Endothelial cell of umbilical vein (primary cell): ENCODE measurements around the gene TAS1R3. TPM values are rescaled to one million over a fixed set of nuclear protein-coding genes. Genes with fewer than 3 reads are reported as not detected.

ENCODE experiments used
- BruUV-seq: library from RNA; stranded (reverse); fragments of 400-500 nt; replicated peaks from 2 replicates; lab custom pipeline; 2021; lab: Mats Ljungman, UMichigan
- CTCF ChIA-PET: fragments of 300-600, 350-600 bp; sonication (Branson Sonifier 250); formaldehyde crosslinking; loops from one replicate; lab custom pipeline; 2021; ENCODE audit warnings: antibody characterized with exemption, inconsistent platforms; lab: Charles Lee
- POLR2A ChIA-PET: fragments of 300-600, 350-600 bp; sonication (Branson Sonifier 250); formaldehyde crosslinking; loops from one replicate; lab custom pipeline; 2021; ENCODE audit warnings: antibody characterized with exemption, inconsistent platforms; lab: Charles Lee
- DNase-seq: peaks from one replicate; pipeline ENCODE4 v3.0.0-alpha.2; 2011; ENCODE audit warnings: low read depth, low spot score
- FAIRE-seq: peaks from 2 replicates; lab custom pipeline; 2011; peaks lifted over from hg19 to GRCh38; lab: Jason Lieb, UNC
- H2AFZ ChIP-seq: 2 replicates; pipeline ENCODE4 v1.6.0; 2012; ENCODE audit warnings: low read depth, low read length, control low read depth, inconsistent platforms
- H3K27ac ChIP-seq: 2 replicates; pipeline ENCODE4 v1.5.1; 2011; ENCODE audit warnings: low read depth, mild to moderate bottlenecking, control low read depth, low read length, moderate library complexity; ENCODE audit not compliant: insufficient read depth
- H3K27me3 ChIP-seq, 2 experiments: 2 replicates each; pipeline versions ENCODE4 v1.6.0 to v1.6.1; 2011; ENCODE audit warnings: low read length in 2 of 2, mixed read lengths in 1 of 2; ENCODE audit not compliant: control insufficient read depth in 2 of 2, insufficient read depth in 2 of 2
- H3K36me3 ChIP-seq, 2 experiments: 2 replicates in 1 of 2; 3 replicates in 1 of 2; pipeline ENCODE4 v1.5.1; 2011; ENCODE audit warnings: low read length in 2 of 2, mild to moderate bottlenecking in 1 of 2, moderate library complexity in 1 of 2; ENCODE audit not compliant: control insufficient read depth in 2 of 2, insufficient read depth in 2 of 2; ENCODE audit errors: extremely low read depth in 1 of 2
- H3K4me1 ChIP-seq: 3 replicates; pipeline ENCODE4 v1.5.1; 2011; ENCODE audit warnings: mild to moderate bottlenecking, low read length; ENCODE audit not compliant: control insufficient read depth, insufficient read depth; ENCODE audit errors: extremely low read depth
- H3K4me2 ChIP-seq: 2 replicates; pipeline ENCODE4 v1.6.1; 2011; ENCODE audit warnings: low read length, control low read depth, mixed read lengths; ENCODE audit not compliant: insufficient read depth
- H3K4me3 ChIP-seq, 3 experiments: fragments of 200-600 bp in 1 of 3; sonication (generic), shearing (Covaris generic) in 1 of 3; replicated peaks in 1 of 3; 2 replicates each; pipeline ENCODE4 v1.5.1; 2011 to 2016; ENCODE audit warnings: control low read depth in 3 of 3, low read length in 3 of 3, mild to moderate bottlenecking in 2 of 3, inconsistent platforms in 1 of 3, low read depth in 1 of 3, moderate library complexity in 1 of 3; ENCODE audit not compliant: insufficient read depth in 1 of 3
- H3K79me2 ChIP-seq: 2 replicates; pipeline ENCODE4 v1.6.0; 2012; ENCODE audit warnings: low read length, inconsistent platforms; ENCODE audit not compliant: control insufficient read depth, insufficient read depth
- H3K9ac ChIP-seq: replicated peaks from 2 replicates; pipeline ENCODE3; 2011; ENCODE audit warnings: low read length, control low read depth; ENCODE audit not compliant: insufficient read depth; ENCODE audit errors: extremely low read depth
- H3K9me1 ChIP-seq: replicated peaks from 3 replicates; pipeline ENCODE4 v1.6.0; 2011; ENCODE audit warnings: mild to moderate bottlenecking, low read length; ENCODE audit not compliant: control insufficient read depth, insufficient read depth; ENCODE audit errors: extremely low read depth
- H3K9me3 ChIP-seq: replicated peaks from 2 replicates; pipeline ENCODE4 v1.5.1; 2012; ENCODE audit warnings: low read length, inconsistent platforms; ENCODE audit not compliant: control insufficient read depth, insufficient read depth
- H4K20me1 ChIP-seq: replicated peaks from 2 replicates; pipeline ENCODE3; 2011; ENCODE audit warnings: mild to moderate bottlenecking, low read length; ENCODE audit not compliant: control insufficient read depth, insufficient read depth; ENCODE audit errors: extremely low read depth
- FOS ChIP-seq: IDR thresholded peaks from 2 replicates; pipeline ENCODE4 v1.6.1; 2011; ENCODE audit warnings: mild to moderate bottlenecking, low read length, moderate library complexity, borderline replicate concordance; ENCODE audit not compliant: insufficient read depth
- MYC ChIP-seq: IDR thresholded peaks from one replicate; pipeline ENCODE4 v1.6.1; 2011; ENCODE audit warnings: mild to moderate bottlenecking, low read depth, low read length
- dilution Hi-C: fragments of 300-500 bp; cut with MboI; formaldehyde crosslinking; loops from one replicate; pipeline ENCODE4 v1.15.0; 2019; ENCODE audit warnings: low sequenced_read_pairs; ENCODE audit not compliant: extremely low pct_ligation_motif_present
- intact Hi-C: fragments of 100-400 bp; cut with micrococcal nuclease; formaldehyde crosslinking; loops from one replicate; pipeline ENCODE4 v1.10.0; 2022
- microRNA-seq: library from miRNA; unstranded; fragments of <30 nt; microRNA quantifications from one replicate; pipeline ENCODE4 v1.2.0, GENCODE V29; 2021; ENCODE audit warnings: borderline number of aligned reads, borderline replicate concordance
- polyA plus RNA-seq, 4 experiments: library from polyadenylated mRNA; depleted of rRNA in 3 of 4; stranded (reverse) in 3 of 4; unstranded in 1 of 4; fragments of >200 nt; gene quantifications; 2 replicates each; pipeline versions ENCODE4 v1.2.1 to v1.2.3, GENCODE V29; 2011 to 2012; ENCODE audit warnings: missing spikeins in 1 of 4
- small RNA-seq: library from RNA; depleted of rRNA; stranded (forward); fragments of <200 nt; gene quantifications from one replicate; pipeline ENCODE3, GENCODE V24; 2012; ENCODE audit warnings: low replicate concordance, low read depth; ENCODE audit not compliant: insufficient read depth, insufficient read length
- total RNA-seq: library from RNA; stranded (reverse); gene quantifications from 2 replicates; pipeline ENCODE4 v1.2.3, GENCODE V29; 2021

TAS1R3 gene
- total and polyA plus RNA-seq, 2 donors (not counting 3 experiments of a cell fraction or from before 2014, with no cell fraction given) = 0.26 to 0.38 TPM

- H3K4me1 ChIP-seq = no peaks in the 10 kb centered on the region
- TF ChIP-seq FOS = no peak
- no peak for TF ChIP-seq MYC
- H3K9me3 ChIP-seq = no peaks in the 10 kb centered on the region
- no peak overlapping the region for H3K4me2 ChIP-seq
- no peaks in the 10 kb centered on the region for H3K27me3 ChIP-seq
- DNase-seq (no peak), FAIRE-seq (no peak)
- no TSS peak for BruUV-seq
- H3K79me2 ChIP-seq = peaks cover 3% of the 10 kb centered on the region
- POLR2A ChIA-PET = no interaction called here
- no peaks in the 10 kb centered on the region for H4K20me1 ChIP-seq
- H3K36me3 ChIP-seq = peaks cover 5 to 10% of the 10 kb centered on the region in 2 experiments
- no peak overlapping the region for H2AFZ ChIP-seq
- H3K9ac ChIP-seq = no peak overlapping the region
- intact Hi-C loops (no loop called here), dilution Hi-C loops (no loop called here)
- CTCF ChIA-PET = interaction anchor here (1.4 kb wide), 1 partner anchor 21 kb away, joined by 4 read pairs; no protein-coding TSS in a partner anchor
- H3K9me1 ChIP-seq = no peaks in the 10 kb centered on the region
- H3K27ac ChIP-seq = no peak overlapping the region
- no peak overlapping the region for H3K4me3 ChIP-seq
Measured at GRCh38 chr1:1381294-1381693, 50.2 kb downstream of the TAS1R3 start.

Small RNA genes within 50 kb of the gene (microRNA-seq; reads per million reads assigned to microRNA genes)
- not detected for gene MIR6726
- not detected for gene MIR6727
- not detected for gene MIR6808

Small RNA genes within 50 kb of the gene (small RNA-seq; reads per million reads assigned to genes)
- not detected for gene MIR6726

Other genes starting within 250 kb of the TAS1R3 start
- gene C1orf159, start 215.2 kb upstream of the TAS1R3 start, total RNA-seq = 19.7 and 20.1 TPM in 2 replicates
- gene C1orf159, start 215.2 kb upstream of the TAS1R3 start, polyA plus RNA-seq = 16.1 and 20.1 TPM in 2 replicates
- gene TTLL10, start 157.4 kb upstream of the TAS1R3 start, total RNA-seq = not detected in 2 replicates
- gene TTLL10, start 157.4 kb upstream of the TAS1R3 start, polyA plus RNA-seq = not detected in 2 replicates
- gene TNFRSF18, start 124.7 kb upstream of the TAS1R3 start, total RNA-seq = not detected in 2 replicates
- gene TNFRSF18, start 124.7 kb upstream of the TAS1R3 start, polyA plus RNA-seq = not detected in 2 replicates
- 0.62 and 1.5 TPM in 2 replicates for gene TNFRSF4, start 117.1 kb upstream of the TAS1R3 start, total RNA-seq
- 0.55 and 1.4 TPM in 2 replicates for gene TNFRSF4, start 117.1 kb upstream of the TAS1R3 start, polyA plus RNA-seq
- 171 and 185 TPM in 2 replicates for gene SDF4, start 99.3 kb upstream of the TAS1R3 start, total RNA-seq
- 156 and 175 TPM in 2 replicates for gene SDF4, start 99.3 kb upstream of the TAS1R3 start, polyA plus RNA-seq
- gene B3GALT6, start 99.0 kb upstream of the TAS1R3 start, total RNA-seq = 24.4 and 24.6 TPM in 2 replicates
- 34.1 and 43.3 TPM in 2 replicates for gene B3GALT6, start 99.0 kb upstream of the TAS1R3 start, polyA plus RNA-seq
- 1.9 and 4.1 TPM in 2 replicates for gene C1QTNF12, start 84.6 kb upstream of the TAS1R3 start, total RNA-seq
- 0.67 and 1.0 TPM in 2 replicates for gene C1QTNF12, start 84.6 kb upstream of the TAS1R3 start, polyA plus RNA-seq
- gene UBE2J2, start 57.4 kb upstream of the TAS1R3 start, total RNA-seq = 80.7 and 87.2 TPM in 2 replicates
- gene UBE2J2, start 57.4 kb upstream of the TAS1R3 start, polyA plus RNA-seq = 50.0 and 60.7 TPM in 2 replicates
- gene SCNN1D, start 50.8 kb upstream of the TAS1R3 start, total RNA-seq = 3.0 and 3.3 TPM in 2 replicates
- gene SCNN1D, start 50.8 kb upstream of the TAS1R3 start, polyA plus RNA-seq = 2.3 and 4.0 TPM in 2 replicates
- 39.0 and 43.0 TPM in 2 replicates for gene ACAP3, start 23.4 kb upstream of the TAS1R3 start, total RNA-seq
- 27.8 and 41.3 TPM in 2 replicates for gene ACAP3, start 23.4 kb upstream of the TAS1R3 start, polyA plus RNA-seq
- gene PUSL1, start 22.7 kb upstream of the TAS1R3 start, total RNA-seq = 16.6 and 18.8 TPM in 2 replicates
- 27.3 and 45.9 TPM in 2 replicates for gene PUSL1, start 22.7 kb upstream of the TAS1R3 start, polyA plus RNA-seq
- 127 and 132 TPM in 2 replicates for gene INTS11, start 6.6 kb upstream of the TAS1R3 start, total RNA-seq
- 222 and 239 TPM in 2 replicates for gene INTS11, start 6.6 kb upstream of the TAS1R3 start, polyA plus RNA-seq
- 25.1 and 29.5 TPM in 2 replicates for gene CPTP, start 6.5 kb upstream of the TAS1R3 start, total RNA-seq
- gene CPTP, start 6.5 kb upstream of the TAS1R3 start, polyA plus RNA-seq = 20.9 and 29.6 TPM in 2 replicates
- gene DVL1, start 18.1 kb downstream of the TAS1R3 start, total RNA-seq = 36.5 and 40.7 TPM in 2 replicates
- gene DVL1, start 18.1 kb downstream of the TAS1R3 start, polyA plus RNA-seq = 26.8 and 38.2 TPM in 2 replicates
- 0.37 and 0.82 TPM in 2 replicates for gene MXRA8, start 27.3 kb downstream of the TAS1R3 start, total RNA-seq
- gene MXRA8, start 27.3 kb downstream of the TAS1R3 start, polyA plus RNA-seq = 1.9 and 2.2 TPM in 2 replicates
- gene AURKAIP1, start 43.9 kb downstream of the TAS1R3 start, total RNA-seq = 149 and 151 TPM in 2 replicates
- gene AURKAIP1, start 43.9 kb downstream of the TAS1R3 start, polyA plus RNA-seq = 73.3 and 96.2 TPM in 2 replicates
- gene CCNL2, start 68.1 kb downstream of the TAS1R3 start, total RNA-seq = 182 and 188 TPM in 2 replicates
- gene CCNL2, start 68.1 kb downstream of the TAS1R3 start, polyA plus RNA-seq = 174 and 209 TPM in 2 replicates
- 125 and 134 TPM in 2 replicates for gene MRPL20, start 76.0 kb downstream of the TAS1R3 start, total RNA-seq
- gene MRPL20, start 76.0 kb downstream of the TAS1R3 start, polyA plus RNA-seq = 118 and 152 TPM in 2 replicates
- gene ANKRD65, start 90.0 kb downstream of the TAS1R3 start, total RNA-seq = 0.32 and 0.38 TPM in 2 replicates
- 0.15 and 0.18 TPM in 2 replicates for gene ANKRD65, start 90.0 kb downstream of the TAS1R3 start, polyA plus RNA-seq
- 3.3 and 6.1 TPM in 2 replicates for gene VWA1, start 104.4 kb downstream of the TAS1R3 start, total RNA-seq
- gene VWA1, start 104.4 kb downstream of the TAS1R3 start, polyA plus RNA-seq = 2.0 and 3.7 TPM in 2 replicates
- 0.16 TPM in 1 of 2 replicates, not detected in the other for gene ATAD3C, start 118.4 kb downstream of the TAS1R3 start, total RNA-seq
- gene ATAD3C, start 118.4 kb downstream of the TAS1R3 start, polyA plus RNA-seq = 0.01 TPM in 1 of 2 replicates, not detected in the other
- gene ATAD3B, start 140.5 kb downstream of the TAS1R3 start, total RNA-seq = 45.8 and 48.2 TPM in 2 replicates
- gene ATAD3B, start 140.5 kb downstream of the TAS1R3 start, polyA plus RNA-seq = 20.5 and 22.7 TPM in 2 replicates
- 55.2 and 57.4 TPM in 2 replicates for gene ATAD3A, start 180.9 kb downstream of the TAS1R3 start, total RNA-seq
- 24.9 and 28.8 TPM in 2 replicates for gene ATAD3A, start 180.9 kb downstream of the TAS1R3 start, polyA plus RNA-seq
- 7.0 and 8.8 TPM in 2 replicates for gene TMEM240, start 209.3 kb downstream of the TAS1R3 start, total RNA-seq
- 5.3 and 7.6 TPM in 2 replicates for gene TMEM240, start 209.3 kb downstream of the TAS1R3 start, polyA plus RNA-seq
- 124 and 129 TPM in 2 replicates for gene SSU72, start 243.6 kb downstream of the TAS1R3 start, total RNA-seq
- gene SSU72, start 243.6 kb downstream of the TAS1R3 start, polyA plus RNA-seq = 78.2 and 85.9 TPM in 2 replicates